ENCODE results near the gene H3-3A.

Gene H3-3A

DNA sequence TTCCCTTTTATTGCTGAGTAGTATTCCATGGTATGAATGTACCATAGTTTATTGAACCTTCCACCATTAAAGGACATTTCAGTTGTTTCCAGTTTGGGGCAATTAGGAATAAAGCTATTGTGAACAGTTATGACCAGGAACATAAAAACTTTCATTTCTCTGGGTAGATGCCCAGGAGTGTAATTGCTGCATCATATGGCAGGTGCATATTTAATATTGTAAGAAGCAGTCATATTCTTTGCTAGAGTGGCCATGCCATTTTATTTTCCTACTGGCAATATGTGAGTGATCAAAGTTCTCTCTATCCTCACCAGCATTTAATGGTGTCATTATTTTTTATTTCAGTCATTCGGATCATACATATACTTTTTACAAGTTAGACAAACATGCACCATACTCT is 23.9 kb upstream of the H3-3A start:
- no peak overlapping the region for H3K27ac Mint-ChIP-seq
- no peaks in the 10 kb centered on the region for H3K9me3 Mint-ChIP-seq
- no peaks in the 10 kb centered on the region for H3K4me1 Mint-ChIP-seq (ENCODE audit: low read depth in 2 of 2)
- peaks cover 2% of the 10 kb centered on the region for H3K36me3 Mint-ChIP-seq (ENCODE audit: insufficient read depth)
- peaks cover 0 to 16% of the 10 kb centered on the region in 2 donors for H3K27me3 Mint-ChIP-seq
- H3K4me3 Mint-ChIP-seq, result no peak overlapping the region
- DNase-seq (no peak), ATAC-seq (replicated peaks) (no peak)

DNA sequence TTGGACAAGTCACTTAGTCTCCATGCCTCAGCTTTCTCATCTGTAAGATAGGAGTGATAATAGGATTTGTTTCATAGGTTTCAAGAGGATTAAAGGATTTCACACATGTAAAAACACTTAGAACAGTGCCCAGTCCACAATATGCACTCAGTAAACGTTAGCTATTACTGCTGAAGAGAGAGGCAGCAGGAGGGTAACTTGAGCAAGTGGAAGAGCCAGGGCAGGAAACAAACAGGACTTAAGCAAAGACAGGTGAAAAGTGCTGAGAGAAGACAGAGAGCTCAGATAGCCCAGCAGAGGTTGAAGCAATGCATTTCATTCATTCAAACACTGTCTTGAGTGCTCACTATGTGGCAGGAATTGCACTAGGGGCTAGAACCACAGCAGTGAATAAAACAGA is 21.1 kb upstream of the H3-3A start:
- Mint-ChIP-seq H3K4me3 (no peak overlapping the region), H3K9me3 (no peaks in the 10 kb centered on the region), H3K4me1 (ENCODE audit: low read depth in 2 of 2) (peaks cover 0 to 4% of the 10 kb centered on the region in 2 donors), H3K27ac (no peak overlapping the region), H3K36me3 (ENCODE audit: insufficient read depth) (peaks cover 2% of the 10 kb centered on the region), H3K27me3 (peaks cover 0 to 20% of the 10 kb centered on the region in 2 donors)
- ATAC-seq (replicated peaks) (no peak), DNase-seq (no peak)

- Mint-ChIP-seq H3K36me3 (ENCODE audit: insufficient read depth) (peaks cover 2% of the 10 kb centered on the region), H3K9me3 (no peaks in the 10 kb centered on the region), H3K27me3 (peaks cover 0 to 26% of the 10 kb centered on the region in 2 donors), H3K4me1 (ENCODE audit: low read depth in 2 of 2) (peaks cover 0 to 4% of the 10 kb centered on the region in 2 donors), H3K4me3 (no peak overlapping the region), H3K27ac (no peak overlapping the region)
- DNase-seq (no peak), ATAC-seq (replicated peaks) (no peak)
Observed at GRCh38 chr1:226044514-226045101, 17.9 kb upstream of the H3-3A start.

DNA sequence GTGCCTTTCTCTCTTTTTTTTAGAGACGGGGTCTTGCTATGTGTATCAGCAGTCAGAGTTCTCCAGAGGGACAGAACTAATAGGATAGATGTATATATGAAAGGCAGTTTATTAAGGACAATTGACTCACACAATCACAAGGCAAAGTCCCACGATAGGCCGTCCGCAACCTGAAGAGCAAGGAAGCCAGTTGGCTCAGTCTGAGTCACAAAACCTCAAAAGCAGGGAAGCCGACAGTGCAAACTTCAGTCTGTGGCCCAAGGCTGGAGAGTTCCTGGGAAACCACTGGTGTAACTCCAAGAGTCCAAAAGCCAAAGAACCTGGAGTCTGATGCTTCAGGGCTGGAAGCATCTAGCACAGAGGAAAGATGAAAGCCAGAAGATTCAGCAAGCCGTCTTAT is 16.3 kb upstream of the H3-3A start:
- no peak for ATAC-seq (replicated peaks)
- no peak for DNase-seq
- Mint-ChIP-seq H3K9me3 (no peaks in the 10 kb centered on the region), H3K27me3 (peaks cover 0 to 16% of the 10 kb centered on the region in 2 donors), H3K4me3 (no peak overlapping the region), H3K27ac (no peak overlapping the region), H3K36me3 (ENCODE audit: insufficient read depth) (peaks cover 2% of the 10 kb centered on the region), H3K4me1 (ENCODE audit: low read depth in 2 of 2) (peaks cover 0 to 4% of the 10 kb centered on the region in 2 donors)

GRCh38 chr1:226047495-226047894 is 15.0 kb upstream of the H3-3A start:
- Mint-ChIP-seq H3K4me3 (no peak overlapping the region), H3K27ac (no peak overlapping the region), H3K9me3 (no peaks in the 10 kb centered on the region), H3K36me3 (ENCODE audit: insufficient read depth) (peaks cover 2% of the 10 kb centered on the region), H3K4me1 (ENCODE audit: low read depth in 2 of 2) (peaks cover 0 to 4% of the 10 kb centered on the region in 2 donors), H3K27me3 (peaks cover 0 to 9% of the 10 kb centered on the region in 2 donors)
- ATAC-seq (replicated peaks), result no peak
- no peak for DNase-seq

DNA sequence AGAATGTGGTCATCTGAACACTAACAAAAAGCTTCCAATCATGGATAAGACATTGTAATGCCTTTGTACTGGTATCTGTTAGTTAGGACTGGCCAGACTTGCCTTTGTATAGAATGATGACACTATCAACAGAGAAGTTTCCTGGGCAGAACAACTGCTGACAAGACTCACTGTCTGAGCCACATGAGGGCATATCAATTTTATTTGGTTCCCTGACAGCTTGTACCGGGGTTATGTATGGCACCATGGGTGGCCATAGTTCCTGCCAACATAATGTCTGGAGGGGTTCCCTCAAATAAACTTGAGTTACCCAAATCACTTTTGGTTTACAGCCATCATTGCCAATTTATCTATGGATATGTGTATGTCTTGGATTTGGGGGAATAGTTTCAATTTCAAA is 13.6 kb upstream of the H3-3A start:
- H3K4me1 Mint-ChIP-seq (ENCODE audit: low read depth in 2 of 2), result peaks cover 0 to 3% of the 10 kb centered on the region in 2 donors
- ATAC-seq (replicated peaks) (no peak), DNase-seq (no peak)
- no peak overlapping the region for H3K4me3 Mint-ChIP-seq
- H3K27me3 Mint-ChIP-seq, result peaks cover 0 to 9% of the 10 kb centered on the region in 2 donors
- no peaks in the 10 kb centered on the region for H3K9me3 Mint-ChIP-seq
- no peak overlapping the region for H3K27ac Mint-ChIP-seq
- no peaks in the 10 kb centered on the region for H3K36me3 Mint-ChIP-seq (ENCODE audit: insufficient read depth)

DNA sequence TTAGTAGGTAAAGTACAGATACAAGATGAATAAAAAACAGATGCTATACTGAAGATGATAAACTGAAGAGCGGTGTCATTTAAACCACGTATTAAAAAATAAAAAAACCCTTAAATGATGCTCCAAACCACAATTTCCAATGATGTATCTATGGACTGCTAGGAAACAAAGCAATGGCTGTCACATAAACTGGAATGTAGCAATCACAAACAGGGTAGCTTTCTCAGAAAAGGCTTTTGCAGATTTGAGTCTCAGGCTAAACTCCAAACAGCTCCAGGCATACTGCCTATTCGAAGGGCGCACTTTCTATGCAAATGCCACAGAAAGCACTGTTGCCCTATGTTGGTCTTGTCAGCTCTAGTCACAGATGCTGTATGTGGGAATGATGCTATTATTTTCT is 12.4 kb upstream of the H3-3A start:
- Mint-ChIP-seq H3K4me3 (no peak overlapping the region), H3K27ac (no peak overlapping the region), H3K36me3 (ENCODE audit: insufficient read depth) (peaks cover 4% of the 10 kb centered on the region), H3K27me3 (peaks cover 0 to 9% of the 10 kb centered on the region in 2 donors), H3K9me3 (no peaks in the 10 kb centered on the region), H3K4me1 (ENCODE audit: low read depth in 2 of 2) (no peaks in the 10 kb centered on the region)
- no peak for ATAC-seq (replicated peaks)
- DNase-seq, result no peak

DNA sequence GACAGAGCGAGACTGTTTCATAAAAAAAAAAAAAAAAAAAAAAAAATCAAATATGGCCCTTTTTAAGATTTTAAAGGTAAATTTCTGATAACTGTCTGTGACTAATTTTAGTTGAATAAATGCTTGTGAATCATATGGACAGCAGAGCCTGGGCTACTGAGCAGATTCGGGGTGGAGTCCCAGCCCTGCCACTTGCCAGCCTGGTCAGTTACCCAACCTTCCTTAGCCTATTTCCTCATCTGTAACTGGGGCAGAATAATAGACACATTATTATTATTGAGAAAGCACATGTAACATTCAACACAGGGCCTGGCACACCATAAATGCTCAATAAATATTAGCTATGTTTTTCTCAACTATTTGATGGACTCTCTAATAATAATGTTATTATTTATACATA is 11.2 kb upstream of the H3-3A start:
- ATAC-seq (replicated peaks) (no peak), DNase-seq (no peak)
- peaks cover 0 to 6% of the 10 kb centered on the region in 2 donors for H3K27me3 Mint-ChIP-seq
- no peaks in the 10 kb centered on the region for H3K4me1 Mint-ChIP-seq (ENCODE audit: low read depth in 2 of 2)
- no peak overlapping the region for H3K27ac Mint-ChIP-seq
- H3K4me3 Mint-ChIP-seq, result no peak overlapping the region
- no peaks in the 10 kb centered on the region for H3K9me3 Mint-ChIP-seq
- peaks cover 4% of the 10 kb centered on the region for H3K36me3 Mint-ChIP-seq (ENCODE audit: insufficient read depth)

- H3K36me3 Mint-ChIP-seq (ENCODE audit: insufficient read depth), result peaks cover 4% of the 10 kb centered on the region
- no peak overlapping the region for H3K27ac Mint-ChIP-seq
- H3K4me1 Mint-ChIP-seq (ENCODE audit: low read depth in 2 of 2), result no peaks in the 10 kb centered on the region
- ATAC-seq (replicated peaks) (no peak), DNase-seq (no peak)
- no peaks in the 10 kb centered on the region for H3K27me3 Mint-ChIP-seq
- H3K9me3 Mint-ChIP-seq, result no peaks in the 10 kb centered on the region
- no peak overlapping the region for H3K4me3 Mint-ChIP-seq
Observed at GRCh38 chr1:226052061-226052460, 10.5 kb upstream of the H3-3A start.

DNA sequence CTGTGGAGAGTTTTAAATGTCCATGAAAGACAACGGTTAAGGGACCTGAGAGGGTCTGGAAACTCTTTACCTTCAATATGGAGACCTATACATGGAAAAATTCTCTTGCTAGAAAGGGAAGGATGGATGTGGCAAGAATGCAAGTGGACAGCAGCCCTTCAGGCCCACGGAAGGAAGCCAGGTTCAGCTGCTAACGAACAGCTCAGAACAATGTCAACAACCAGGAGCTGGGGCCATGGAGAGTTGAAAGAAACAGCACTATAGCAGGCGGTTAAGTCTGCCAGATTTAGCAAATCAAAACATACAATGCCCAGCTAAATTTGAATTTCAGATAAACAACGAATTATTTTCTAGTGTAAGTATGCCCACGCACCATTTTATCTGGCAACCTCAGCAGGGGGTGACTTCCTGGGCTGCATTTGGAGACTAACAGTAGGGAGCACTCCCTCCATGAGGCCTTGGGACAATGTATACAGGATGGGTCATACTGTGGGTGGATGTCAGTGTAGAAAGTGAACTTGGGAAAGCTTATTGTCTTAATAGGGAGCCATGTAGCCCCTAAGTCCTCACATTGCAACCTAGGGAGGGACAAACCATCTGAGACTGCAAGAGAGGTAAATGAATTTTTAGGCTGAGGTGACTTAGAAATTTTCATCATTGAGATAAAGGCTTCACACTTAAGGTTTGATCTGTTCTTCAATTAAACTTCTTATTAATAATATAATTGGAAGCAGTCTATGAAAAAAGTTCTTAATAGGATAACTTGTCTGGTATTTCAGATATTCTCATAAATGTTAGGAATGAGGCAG is 7.8 kb upstream of the H3-3A start:
- Mint-ChIP-seq H3K36me3 (ENCODE audit: insufficient read depth) (peaks cover 9% of the 10 kb centered on the region), H3K9me3 (no peaks in the 10 kb centered on the region), H3K4me1 (ENCODE audit: low read depth in 2 of 2) (peaks cover 0 to 3% of the 10 kb centered on the region in 2 donors), H3K27ac (no peak overlapping the region), H3K4me3 (no peak overlapping the region), H3K27me3 (no peaks in the 10 kb centered on the region)
- no peak for ATAC-seq (replicated peaks)
- DNase-seq, result no peak

- H3K4me1 Mint-ChIP-seq (ENCODE audit: low read depth in 2 of 2), result peaks cover 8 to 18% of the 10 kb centered on the region in 2 donors
- no peaks in the 10 kb centered on the region for H3K9me3 Mint-ChIP-seq
- no peak overlapping the region for H3K4me3 Mint-ChIP-seq
- ATAC-seq (replicated peaks) (no peak), DNase-seq (no peak)
- peaks cover 37% of the 10 kb centered on the region for H3K36me3 Mint-ChIP-seq (ENCODE audit: insufficient read depth)
- no peaks in the 10 kb centered on the region for H3K27me3 Mint-ChIP-seq
- H3K27ac Mint-ChIP-seq, result no peak overlapping the region
Observed at GRCh38 chr1:226059709-226060108, 2.8 kb upstream of the H3-3A start.

DNA sequence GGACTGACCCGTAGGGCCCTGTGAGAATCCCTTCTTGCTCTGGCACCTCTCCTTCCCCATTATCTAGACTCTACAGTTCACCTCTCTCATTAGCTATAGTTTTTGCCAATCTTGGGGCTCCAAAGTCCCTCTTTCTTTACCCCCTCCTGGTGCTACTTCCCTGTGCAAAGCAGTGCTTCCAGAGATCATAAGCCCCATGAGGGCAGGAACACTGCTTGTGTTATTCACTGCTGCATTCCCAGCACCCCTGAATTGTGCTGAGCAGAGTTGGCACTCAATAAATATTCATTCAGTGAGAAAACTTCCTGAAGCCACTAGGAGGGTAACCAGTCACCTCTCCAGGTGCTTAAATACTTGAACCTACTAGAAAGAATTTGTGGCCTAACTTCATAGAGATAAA is 2.1 kb upstream of the H3-3A start:
- Mint-ChIP-seq H3K36me3 (ENCODE audit: insufficient read depth) (peaks cover 44% of the 10 kb centered on the region), H3K4me3 (peak overlapping the region in 1 of 2 donors; percentile 79), H3K27ac (peak overlapping the region in 1 of 2 donors; percentile 65), H3K27me3 (no peaks in the 10 kb centered on the region), H3K9me3 (no peaks in the 10 kb centered on the region), H3K4me1 (ENCODE audit: low read depth in 2 of 2) (peaks cover 12 to 22% of the 10 kb centered on the region in 2 donors)
- DNase-seq (no peak), ATAC-seq (replicated peaks) (no peak)

- no peaks in the 10 kb centered on the region for H3K9me3 Mint-ChIP-seq
- no peak for DNase-seq
- H3K36me3 Mint-ChIP-seq (ENCODE audit: insufficient read depth), result peaks cover 52% of the 10 kb centered on the region
- peaks cover 20 to 28% of the 10 kb centered on the region in 2 donors for H3K4me1 Mint-ChIP-seq (ENCODE audit: low read depth in 2 of 2)
- no peak for ATAC-seq (replicated peaks)
- peak overlapping the region; percentile 50 to 77 for H3K27ac Mint-ChIP-seq
- H3K27me3 Mint-ChIP-seq, result no peaks in the 10 kb centered on the region
- H3K4me3 Mint-ChIP-seq, result peak overlapping the region; percentile 76 to 79
Observed at GRCh38 chr1:226061068-226061840, 1.3 kb upstream of the H3-3A start.
